ENCODE measurements around the gene SLC39A7. TPM values are rescaled to one million over a fixed set of nuclear protein-coding genes. Genes with fewer than 3 reads are reported as not detected.

Gene SLC39A7
- polyA plus RNA-seq, 1 donor (not counting 4 experiments of a cell fraction or from before 2014, with no cell fraction given) = 54.0 TPM

DNA sequence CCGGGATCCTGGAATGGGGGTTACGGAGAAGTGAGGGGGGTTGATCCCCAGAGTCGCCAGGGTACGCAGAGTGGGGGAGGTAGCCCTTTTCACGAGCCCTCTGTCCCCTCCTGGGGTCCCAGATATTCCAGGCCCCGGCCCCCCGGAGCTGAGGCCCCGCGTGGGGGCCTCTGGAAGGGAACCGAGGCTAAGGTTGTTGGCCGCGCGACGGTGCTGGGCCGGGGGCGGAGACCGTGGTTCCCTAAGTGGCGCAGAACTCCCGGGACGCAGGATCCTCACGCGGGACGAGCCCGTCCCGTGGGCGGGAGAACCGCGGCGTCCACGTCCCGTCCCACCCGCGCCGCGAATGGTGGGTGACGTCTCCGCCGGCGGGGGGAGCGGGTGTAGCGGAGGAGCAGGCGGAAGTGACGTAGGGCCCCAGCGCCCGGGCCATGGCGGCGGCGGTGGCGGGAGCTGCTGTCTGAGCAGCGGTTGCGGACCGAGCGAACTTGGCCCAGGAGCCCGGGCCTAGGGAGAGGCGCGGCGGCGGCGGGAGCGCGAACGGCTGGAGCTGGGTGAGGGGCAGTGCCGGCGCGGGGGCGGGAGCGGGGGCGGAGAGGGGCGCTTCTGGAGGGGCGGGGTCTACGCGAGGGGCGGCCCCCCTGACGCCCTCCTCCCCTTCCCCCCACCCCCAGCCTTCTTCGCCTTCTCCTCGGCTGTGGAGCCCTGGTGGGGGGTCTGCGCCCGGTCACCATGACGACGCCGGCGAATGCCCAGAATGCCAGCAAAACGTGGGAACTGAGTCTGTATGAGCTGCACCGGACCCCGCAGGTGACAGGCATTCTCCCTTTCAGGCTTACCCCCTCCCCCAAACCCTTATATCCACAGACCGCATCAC, 7.7 kb downstream of the SLC39A7 start, which contains the start of gene RING1:
TSS of gene RING1 (plus strand) at position 410 of the 877 bp plus-strand sequence. CDS start at position 733, 323 bp downstream.
- peaks cover 42% of the 10 kb centered on the region for H3K4me1 ChIP-seq (ENCODE audit: control insufficient read depth, extremely low read depth, insufficient read depth, low read length)
- H3K9me1 ChIP-seq (ENCODE audit: control insufficient read depth, extremely low read depth, insufficient read depth, low read length) = peaks cover 2% of the 10 kb centered on the region
- H3K4me2 ChIP-seq (ENCODE audit: control insufficient read depth, extremely low read depth, insufficient read depth, low read depth, low read length) = peak within 1 kb of the TSS; percentile 98
- no peak for TF ChIP-seq EZH2 (IDR thresholded peaks at IDR 0.05; ENCODE audit: low read length)
- TF ChIP-seq, protein P1, sequence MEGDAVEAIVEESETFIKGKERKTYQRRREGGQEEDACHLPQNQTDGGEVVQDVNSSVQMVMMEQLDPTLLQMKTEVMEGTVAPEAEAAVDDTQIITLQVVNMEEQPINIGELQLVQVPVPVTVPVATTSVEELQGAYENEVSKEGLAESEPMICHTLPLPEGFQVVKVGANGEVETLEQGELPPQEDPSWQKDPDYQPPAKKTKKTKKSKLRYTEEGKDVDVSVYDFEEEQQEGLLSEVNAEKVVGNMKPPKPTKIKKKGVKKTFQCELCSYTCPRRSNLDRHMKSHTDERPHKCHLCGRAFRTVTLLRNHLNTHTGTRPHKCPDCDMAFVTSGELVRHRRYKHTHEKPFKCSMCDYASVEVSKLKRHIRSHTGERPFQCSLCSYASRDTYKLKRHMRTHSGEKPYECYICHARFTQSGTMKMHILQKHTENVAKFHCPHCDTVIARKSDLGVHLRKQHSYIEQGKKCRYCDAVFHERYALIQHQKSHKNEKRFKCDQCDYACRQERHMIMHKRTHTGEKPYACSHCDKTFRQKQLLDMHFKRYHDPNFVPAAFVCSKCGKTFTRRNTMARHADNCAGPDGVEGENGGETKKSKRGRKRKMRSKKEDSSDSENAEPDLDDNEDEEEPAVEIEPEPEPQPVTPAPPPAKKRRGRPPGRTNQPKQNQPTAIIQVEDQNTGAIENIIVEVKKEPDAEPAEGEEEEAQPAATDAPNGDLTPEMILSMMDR (optimal IDR thresholded peaks at IDR 0.05 in 1 of 3, IDR thresholded peaks at IDR 0.05 in 1 of 3, conservative IDR thresholded peaks at IDR 0.05 in 1 of 3; ENCODE audit: extremely low read depth in 1 of 3, insufficient read depth in 2 of 3, low read length in 3 of 3) = no peak
- no peaks in the 10 kb centered on the region for H3K9me3 ChIP-seq (ENCODE audit: control insufficient read depth, low read depth, low read length)
- peaks cover 6% of the 10 kb centered on the region for H3K79me2 ChIP-seq (ENCODE audit: control insufficient read depth, insufficient read depth, low read length)
- no peaks in the 10 kb centered on the region for H3K27me3 ChIP-seq (ENCODE audit: control insufficient read depth, extremely low read depth, insufficient read depth, low read length)
- H3K27ac ChIP-seq (ENCODE audit: control insufficient read depth, insufficient read depth, low read length) = peak within 1 kb of the TSS; percentile 86
- H3K36me3 ChIP-seq (ENCODE audit: control insufficient read depth in 2 of 2, extremely low read depth in 1 of 2, insufficient read depth in 2 of 2, low read length in 2 of 2) = peaks cover 7 to 22% of the 10 kb centered on the region in 2 experiments
- H3K4me3 ChIP-seq (ENCODE audit: control insufficient read depth in 2 of 3, extremely low read depth in 1 of 3, insufficient read depth in 2 of 3, low read depth in 1 of 3, low read length in 3 of 3) = peak within 1 kb of the TSS; percentile 74 to 94 (median 76)
- H3K9ac ChIP-seq (ENCODE audit: control insufficient read depth, extremely low read depth, insufficient read depth, low read length) = peak within 1 kb of the TSS; percentile 89
- FAIRE-seq (no peak), DNase-seq (ENCODE audit: low read depth, low spot score) (no peak)
- no peaks in the 10 kb centered on the region for H4K20me1 ChIP-seq (ENCODE audit: control insufficient read depth, extremely low read depth, insufficient read depth, low read length)
- peak within 1 kb of the TSS; percentile 83 for H2AFZ ChIP-seq (ENCODE audit: control insufficient read depth, low read length)
- dilution Hi-C loops (cut with MboI; ENCODE audit: extremely low pct_ligation_motif_present, low sequenced_read_pairs) = no loop called here

DNA sequence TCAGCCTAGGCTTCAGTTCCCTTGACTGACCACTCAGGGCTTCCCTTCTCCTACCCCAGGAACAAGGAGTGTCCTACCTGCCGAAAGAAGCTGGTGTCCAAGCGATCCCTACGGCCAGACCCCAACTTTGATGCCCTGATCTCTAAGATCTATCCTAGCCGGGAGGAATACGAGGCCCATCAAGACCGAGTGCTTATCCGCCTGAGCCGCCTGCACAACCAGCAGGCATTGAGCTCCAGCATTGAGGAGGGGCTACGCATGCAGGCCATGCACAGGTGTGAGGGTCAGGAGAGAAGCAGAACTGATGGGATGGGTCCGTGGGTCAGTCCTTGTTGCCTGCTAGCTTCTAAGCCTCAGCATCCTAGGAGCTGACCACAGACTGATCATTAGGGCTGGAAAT, 9.2 kb downstream of the SLC39A7 start:
- FAIRE-seq = no peak
- TF ChIP-seq EZH2 (IDR thresholded peaks at IDR 0.05; ENCODE audit: low read length) = no peak
- TF ChIP-seq, protein P1 (optimal IDR thresholded peaks at IDR 0.05 in 1 of 3, IDR thresholded peaks at IDR 0.05 in 1 of 3, conservative IDR thresholded peaks at IDR 0.05 in 1 of 3; ENCODE audit: extremely low read depth in 1 of 3, insufficient read depth in 2 of 3, low read length in 3 of 3) = no peak
- Histone ChIP-seq H3K9me1 (ENCODE audit: control insufficient read depth, extremely low read depth, insufficient read depth, low read length) (no peaks in the 10 kb centered on the region), H2AFZ (ENCODE audit: control insufficient read depth, low read length) (no peak overlapping the region), H3K9me3 (ENCODE audit: control insufficient read depth, low read depth, low read length) (no peaks in the 10 kb centered on the region), H3K79me2 (ENCODE audit: control insufficient read depth, insufficient read depth, low read length) (no peaks in the 10 kb centered on the region), H4K20me1 (ENCODE audit: control insufficient read depth, extremely low read depth, insufficient read depth, low read length) (no peaks in the 10 kb centered on the region), H3K36me3 (ENCODE audit: control insufficient read depth in 2 of 2, extremely low read depth in 1 of 2, insufficient read depth in 2 of 2, low read length in 2 of 2) (peaks cover 3 to 13% of the 10 kb centered on the region in 2 experiments), H3K4me3 (ENCODE audit: control insufficient read depth in 2 of 3, extremely low read depth in 1 of 3, insufficient read depth in 2 of 3, low read depth in 1 of 3, low read length in 3 of 3) (no peak overlapping the region), H3K27me3 (ENCODE audit: control insufficient read depth, extremely low read depth, insufficient read depth, low read length) (no peaks in the 10 kb centered on the region), H3K4me1 (ENCODE audit: control insufficient read depth, extremely low read depth, insufficient read depth, low read length) (peaks cover 41% of the 10 kb centered on the region), H3K4me2 (ENCODE audit: control insufficient read depth, extremely low read depth, insufficient read depth, low read depth, low read length) (no peak overlapping the region), H3K9ac (ENCODE audit: control insufficient read depth, extremely low read depth, insufficient read depth, low read length) (no peak overlapping the region), H3K27ac (ENCODE audit: control insufficient read depth, insufficient read depth, low read length) (no peak overlapping the region)
- dilution Hi-C loops (cut with MboI; ENCODE audit: extremely low pct_ligation_motif_present, low sequenced_read_pairs) = no loop called here
- no peak for DNase-seq (ENCODE audit: low read depth, low spot score)
